NOMO-1 treated with dmso at 0.1 percent for 144 hours (cell line): Measurements from ENCODE around the gene ABI1.

Source experiments
- DNase-seq: peaks from one replicate; lab custom pipeline; 2025; ENCODE audit not compliant: unreplicated experiment; lab: John Stamatoyannopoulos, UW

The ABI1 gene

GRCh38 chr10:26721561-26721960 is 139.2 kb downstream of the ABI1 start:
- DNase-seq, result no peak

- DNase-seq, result no peak
These were observed 143.3 kb downstream of the ABI1 start for GRCh38 chr10:26717476-26717875.

GRCh38 chr10:26715137-26715487 is 145.6 kb downstream of the ABI1 start:
- DNase-seq, result no peak

- DNase-seq, result no peak
These were observed 146.2 kb downstream of the ABI1 start for GRCh38 chr10:26714415-26715136.

- no peak for DNase-seq
These were observed 149.4 kb downstream of the ABI1 start for GRCh38 chr10:26711324-26711723.

- DNase-seq, result no peak
These were observed 153.8 kb downstream of the ABI1 start for GRCh38 chr10:26706936-26707335.

- peak; percentile 36 for DNase-seq
These were observed 154.6 kb downstream of the ABI1 start for GRCh38 chr10:26706206-26706605.

GRCh38 chr10:26703974-26704373 is 156.8 kb downstream of the ABI1 start:
- no peak for DNase-seq

- DNase-seq, result no peak
These were observed 157.7 kb downstream of the ABI1 start for GRCh38 chr10:26703096-26703495.

- DNase-seq, result no peak
These were observed 159.7 kb downstream of the ABI1 start for GRCh38 chr10:26700884-26701630.

GRCh38 chr10:26699631-26700030 is 161.1 kb downstream of the ABI1 start:
- DNase-seq, result no peak

GRCh38 chr10:26698909-26699308 is 161.8 kb downstream of the ABI1 start:
- no peak for DNase-seq

GRCh38 chr10:26697922-26698608 is 162.7 kb downstream of the ABI1 start:
- no peak for DNase-seq

- DNase-seq, result peak; percentile 81
These were observed 163.4 kb downstream of the ABI1 start, which contains the start of gene PDSS1 for GRCh38 chr10:26697163-26697921. Gene PDSS1, plus strand, starts transcription at chr10:26697701. Its CDS starts 11 bp downstream, at chr10:26697712.

- peak; percentile 49 for DNase-seq
These were observed 164.0 kb downstream of the ABI1 start for GRCh38 chr10:26696786-26697162.
